Neuronal stem cell (in vitro differentiated cells): Measurements from ENCODE around the gene RGS6. TPM values are rescaled to one million over a fixed set of nuclear protein-coding genes. Genes with fewer than 3 reads are reported as not detected.

Experiments used
- DNase-seq: peaks from one replicate; pipeline ENCODE4 v3.0.0-alpha.2; 2013; ENCODE audit warnings: low spot score
- H2AFZ ChIP-seq: one replicate; pipeline ENCODE4 v1.6.1; 2013; ENCODE audit warnings: mild to moderate bottlenecking, low read length, inconsistent platforms
- H2AK5ac ChIP-seq: 2 replicates; pipeline ENCODE4 v1.6.1; 2013; ENCODE audit warnings: low read depth, mild to moderate bottlenecking, inconsistent platforms, low read length, moderate library complexity, mixed read lengths
- H2BK120ac ChIP-seq: 2 replicates; pipeline ENCODE4 v1.6.1; 2013; ENCODE audit warnings: low read depth, mild to moderate bottlenecking, inconsistent platforms, low read length, moderate library complexity, mixed read lengths
- H2BK12ac ChIP-seq: one replicate; pipeline ENCODE4 v1.6.1; 2013; ENCODE audit warnings: low read length, inconsistent platforms
- H2BK15ac ChIP-seq: 2 replicates; pipeline ENCODE4 v1.6.1; 2013; ENCODE audit warnings: mild to moderate bottlenecking, low read length, inconsistent platforms, mixed read lengths
- H2BK5ac ChIP-seq: one replicate; pipeline ENCODE4 v1.6.1; 2013; ENCODE audit warnings: inconsistent platforms, mild to moderate bottlenecking, low read length, moderate library complexity
- H3K14ac ChIP-seq: one replicate; pipeline ENCODE4 v1.6.1; 2013; ENCODE audit warnings: low read length, inconsistent platforms
- H3K18ac ChIP-seq: 2 replicates; pipeline ENCODE4 v1.6.1; 2013; ENCODE audit warnings: low read length, inconsistent platforms
- H3K23ac ChIP-seq: 2 replicates; pipeline ENCODE4 v1.6.1; 2013; ENCODE audit warnings: low read depth, mild to moderate bottlenecking, mixed read lengths, low read length, inconsistent platforms; ENCODE audit not compliant: poor library complexity
- H3K27ac ChIP-seq: replicated peaks from 3 replicates; pipeline ENCODE4 v1.5.1; 2013; ENCODE audit warnings: low read length, inconsistent platforms
- H3K27me3 ChIP-seq, 3 experiments: 2 replicates each; pipeline ENCODE4 v1.6.1; 2013; ENCODE audit warnings: low read length in 3 of 3, mild to moderate bottlenecking in 2 of 3, inconsistent platforms in 1 of 3, low read depth in 1 of 3, mixed read lengths in 1 of 3, moderate library complexity in 1 of 3; ENCODE audit not compliant: control insufficient read depth in 3 of 3, insufficient read depth in 3 of 3
- H3K36me3 ChIP-seq, 2 donors: replicated peaks in 1 of 2; 2 replicates each; pipeline ENCODE4 v1.6.1; 2013; ENCODE audit warnings: low read length in 2 of 2; ENCODE audit not compliant: control insufficient read depth in 2 of 2, insufficient read depth in 2 of 2
- H3K4ac ChIP-seq: 2 replicates; pipeline ENCODE4 v1.6.1; 2013; ENCODE audit warnings: inconsistent platforms, mild to moderate bottlenecking, low read length, moderate library complexity
- H3K4me1 ChIP-seq, 2 donors: 1 replicate in 1 of 2; 2 replicates in 1 of 2; pipeline ENCODE4 v1.6.1; 2013; ENCODE audit warnings: low read length in 2 of 2, low read depth in 1 of 2; ENCODE audit not compliant: control insufficient read depth in 2 of 2, insufficient read depth in 1 of 2
- H3K4me2 ChIP-seq: one replicate; pipeline ENCODE4 v1.6.1; 2013; ENCODE audit warnings: mild to moderate bottlenecking, low read length, inconsistent platforms; ENCODE audit not compliant: insufficient read depth, poor library complexity, severe bottlenecking
- H3K4me3 ChIP-seq, 2 donors: 2 replicates each; pipeline ENCODE4 v1.5.1; 2013; ENCODE audit warnings: low read length in 2 of 2, mild to moderate bottlenecking in 2 of 2, inconsistent platforms in 1 of 2, moderate library complexity in 1 of 2
- H3K79me1 ChIP-seq: one replicate; pipeline ENCODE4 v1.6.1; 2013; ENCODE audit warnings: low read depth, mild to moderate bottlenecking, inconsistent platforms, low read length, moderate library complexity
- H3K9ac ChIP-seq: one replicate; pipeline ENCODE4 v1.6.1; 2013; ENCODE audit warnings: mild to moderate bottlenecking, low read depth, low read length, inconsistent platforms; ENCODE audit not compliant: poor library complexity
- H3K9me3 ChIP-seq, 2 donors: replicated peaks in 1 of 2; 2 replicates each; pipeline versions ENCODE3 to v1.6.1; 2013; ENCODE audit warnings: low read length in 2 of 2, mild to moderate bottlenecking in 2 of 2, inconsistent platforms in 1 of 2, low read depth in 1 of 2, mixed read lengths in 1 of 2, moderate library complexity in 1 of 2; ENCODE audit not compliant: control insufficient read depth in 2 of 2, insufficient read depth in 1 of 2
- H4K8ac ChIP-seq: one replicate; pipeline ENCODE4 v1.6.1; 2013; ENCODE audit warnings: low read depth, mild to moderate bottlenecking, inconsistent platforms, low read length, moderate library complexity
- H4K91ac ChIP-seq: one replicate; pipeline ENCODE4 v1.6.1; 2013; ENCODE audit warnings: low read length, low read depth, mild to moderate bottlenecking, inconsistent platforms; ENCODE audit not compliant: poor library complexity
- WGBS, 2 donors: extraction: QIAGEN DNeasy Blood & Tissue Kit; methylation state at CpG; one replicate each; pipeline ENCODE4 v1.1.7; 2013; ENCODE audit warnings: missing lambda C conversion rate in 2 of 2, mixed read lengths in 1 of 2; ENCODE audit not compliant: insufficient read length in 2 of 2, insufficient replicate concordance in 1 of 2; ENCODE audit errors: extremely low coverage in 2 of 2; 5-methylcytosine and 5-hydroxymethylcytosine counted together
- small RNA-seq: library from polyadenylated mRNA; stranded (forward); fragments of <200 nt; extraction: miRNeasy Mini kit (QIAGEN cat#:217004); gene quantifications from one replicate; pipeline ENCODE3, GENCODE V24; 2013; ENCODE audit not compliant: insufficient read depth

RGS6 gene

DNA sequence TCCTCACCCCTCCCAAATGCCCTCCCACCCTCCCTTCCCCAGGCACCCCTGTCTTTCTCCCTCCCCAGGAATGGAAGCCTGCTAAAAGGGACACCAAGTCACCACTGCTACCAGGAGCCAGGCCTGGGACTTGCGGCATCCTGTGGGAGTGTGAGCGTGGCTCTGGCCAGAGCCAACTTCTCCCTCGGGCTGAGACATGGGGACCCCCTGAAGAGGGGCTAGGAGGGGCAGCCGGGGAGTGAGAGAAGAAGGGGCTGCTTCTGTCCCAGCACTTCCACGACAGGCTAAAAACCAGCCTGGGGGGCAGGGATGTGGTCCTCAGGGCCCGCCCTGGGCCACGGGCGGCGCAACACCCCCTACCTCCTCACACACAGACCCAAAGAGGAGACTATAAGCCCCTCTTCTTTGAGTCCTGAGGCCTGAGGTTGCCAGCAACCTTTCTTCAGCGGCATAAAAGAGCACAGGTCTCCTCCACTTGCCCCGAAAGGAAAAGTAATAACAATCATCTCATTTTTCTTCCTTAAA lies 682.7 kb downstream of the RGS6 start:
- H3K4me1 ChIP-seq = peaks cover 12 to 22% of the 10 kb centered on the region in 2 donors
- H2AK5ac ChIP-seq = no peak overlapping the region
- no peaks in the 10 kb centered on the region for H3K36me3 ChIP-seq
- no peak overlapping the region for H3K14ac ChIP-seq
- H4K91ac ChIP-seq = no peak overlapping the region
- H3K4ac ChIP-seq = no peak overlapping the region
- no peaks in the 10 kb centered on the region for H3K79me1 ChIP-seq
- DNase-seq = no peak
- H3K27ac ChIP-seq = no peak overlapping the region
- no peaks in the 10 kb centered on the region for H3K27me3 ChIP-seq
- H2BK5ac ChIP-seq = no peak overlapping the region
- peak overlapping the region; percentile 26 for H2BK15ac ChIP-seq
- no peak overlapping the region for H4K8ac ChIP-seq
- no peak overlapping the region for H3K4me3 ChIP-seq
- WGBS, 2 donors = no CpG with 5 or more reads among the region's 11 CpGs
- H2BK12ac ChIP-seq = no peak overlapping the region
- H3K4me2 ChIP-seq = no peak overlapping the region
- H3K9me3 ChIP-seq = no peaks in the 10 kb centered on the region
- no peak overlapping the region for H2BK120ac ChIP-seq
- no peak overlapping the region for H3K23ac ChIP-seq
- no peak overlapping the region for H3K9ac ChIP-seq
- H3K18ac ChIP-seq = peak overlapping the region; percentile 66
- H2AFZ ChIP-seq = peak overlapping the region; percentile 55

- Histone ChIP-seq H3K4me3 (no peak overlapping the region), H3K9ac (no peak overlapping the region), H3K9me3 (no peaks in the 10 kb centered on the region), H2AFZ (peak overlapping the region; percentile 55), H2BK5ac (no peak overlapping the region), H3K14ac (no peak overlapping the region), H3K27ac (no peak overlapping the region), H3K27me3 (no peaks in the 10 kb centered on the region), H4K91ac (no peak overlapping the region), H2BK15ac (no peak overlapping the region), H2AK5ac (no peak overlapping the region), H3K4me1 (peaks cover 12 to 22% of the 10 kb centered on the region in 2 donors), H2BK120ac (no peak overlapping the region), H2BK12ac (no peak overlapping the region), H4K8ac (no peak overlapping the region), H3K4ac (no peak overlapping the region), H3K23ac (no peak overlapping the region), H3K79me1 (no peaks in the 10 kb centered on the region), H3K18ac (no peak overlapping the region), H3K36me3 (no peaks in the 10 kb centered on the region), H3K4me2 (no peak overlapping the region)
- WGBS, 2 donors = no CpG with 5 or more reads among the region's 9 CpGs
- DNase-seq = no peak
Measured at GRCh38 chr14:72615451-72616121, 683.4 kb downstream of the RGS6 start.

Small RNA genes lying within 50 kb of the gene (small RNA-seq; reads per million reads assigned to genes)
- gene MIR7843 = not detected
- not detected for gene RF00019
